Ishikawa (cell line): ENCODE measurements around the gene P2RX1.

ENCODE experiments used
- EP300 ChIP-seq: IDR thresholded peaks from 2 replicates; pipeline ENCODE4 v1.6.1; 2012; ENCODE audit warnings: borderline replicate concordance
- MAX ChIP-seq: IDR thresholded peaks from 2 replicates; pipeline ENCODE4 v1.6.1; 2012
- RAD21 ChIP-seq: IDR thresholded peaks from 2 replicates; pipeline ENCODE4 v1.6.1; 2012; ENCODE audit warnings: low read depth
- TEAD4 ChIP-seq: IDR thresholded peaks from 2 replicates; pipeline ENCODE4 v1.6.1; 2012
- YY1 ChIP-seq: IDR thresholded peaks from 2 replicates; pipeline ENCODE4 v1.6.1; 2012; ENCODE audit warnings: low read depth

- TF ChIP-seq EP300 (no peak), TEAD4 (no peak), RAD21 (no peak), YY1 (no peak), MAX (no peak)
These were observed 26.8 kb downstream of the P2RX1 start for GRCh38 chr17:3889325-3890012.
